Epithelial cell of esophagus (primary cell): Measurements from ENCODE around the gene RPL3.

Experiments
- DNase-seq: peaks from one replicate; pipeline ENCODE4 v3.0.0; 2010; ENCODE audit warnings: low read depth
- H3K4me3 ChIP-seq: 2 replicates; pipeline ENCODE4 v1.5.1; 2011; ENCODE audit warnings: mild to moderate bottlenecking, low read length, control low read depth
- TF ChIP-seq, protein P1 (sequence below): IDR thresholded peaks from 2 replicates; pipeline ENCODE4 v1.5.1; 2011; ENCODE audit warnings: low read depth, mild to moderate bottlenecking, low read length, control low read depth, inconsistent platforms; ENCODE audit not compliant: insufficient read depth; ENCODE audit errors: missing control alignments

Gene RPL3

DNA sequence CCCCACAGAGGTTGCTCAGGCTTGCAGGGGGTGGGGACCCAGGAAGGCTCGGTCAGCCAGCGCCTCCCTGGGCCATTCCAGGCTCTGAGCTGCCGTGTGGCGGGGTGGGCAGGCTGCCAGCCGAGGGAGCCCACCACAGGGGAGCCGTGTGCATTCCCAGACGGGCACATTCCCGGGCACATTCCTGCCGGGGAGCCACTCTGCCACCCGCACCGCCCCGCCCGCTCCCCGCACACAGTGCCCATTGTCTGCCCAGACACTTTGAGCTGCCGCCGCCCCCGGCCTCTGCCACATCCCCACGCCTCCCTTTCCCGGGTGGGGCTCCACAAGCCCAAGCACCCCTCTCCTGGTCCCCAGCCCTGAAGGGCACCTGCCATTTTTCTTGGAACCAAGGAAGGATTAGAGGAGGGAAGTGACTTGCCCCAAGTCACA lies 27.4 kb downstream of the RPL3 start:
- no peak overlapping the region for H3K4me3 ChIP-seq
- DNase-seq: no peak
- TF ChIP-seq, protein P1, sequence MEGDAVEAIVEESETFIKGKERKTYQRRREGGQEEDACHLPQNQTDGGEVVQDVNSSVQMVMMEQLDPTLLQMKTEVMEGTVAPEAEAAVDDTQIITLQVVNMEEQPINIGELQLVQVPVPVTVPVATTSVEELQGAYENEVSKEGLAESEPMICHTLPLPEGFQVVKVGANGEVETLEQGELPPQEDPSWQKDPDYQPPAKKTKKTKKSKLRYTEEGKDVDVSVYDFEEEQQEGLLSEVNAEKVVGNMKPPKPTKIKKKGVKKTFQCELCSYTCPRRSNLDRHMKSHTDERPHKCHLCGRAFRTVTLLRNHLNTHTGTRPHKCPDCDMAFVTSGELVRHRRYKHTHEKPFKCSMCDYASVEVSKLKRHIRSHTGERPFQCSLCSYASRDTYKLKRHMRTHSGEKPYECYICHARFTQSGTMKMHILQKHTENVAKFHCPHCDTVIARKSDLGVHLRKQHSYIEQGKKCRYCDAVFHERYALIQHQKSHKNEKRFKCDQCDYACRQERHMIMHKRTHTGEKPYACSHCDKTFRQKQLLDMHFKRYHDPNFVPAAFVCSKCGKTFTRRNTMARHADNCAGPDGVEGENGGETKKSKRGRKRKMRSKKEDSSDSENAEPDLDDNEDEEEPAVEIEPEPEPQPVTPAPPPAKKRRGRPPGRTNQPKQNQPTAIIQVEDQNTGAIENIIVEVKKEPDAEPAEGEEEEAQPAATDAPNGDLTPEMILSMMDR: no peak

DNA sequence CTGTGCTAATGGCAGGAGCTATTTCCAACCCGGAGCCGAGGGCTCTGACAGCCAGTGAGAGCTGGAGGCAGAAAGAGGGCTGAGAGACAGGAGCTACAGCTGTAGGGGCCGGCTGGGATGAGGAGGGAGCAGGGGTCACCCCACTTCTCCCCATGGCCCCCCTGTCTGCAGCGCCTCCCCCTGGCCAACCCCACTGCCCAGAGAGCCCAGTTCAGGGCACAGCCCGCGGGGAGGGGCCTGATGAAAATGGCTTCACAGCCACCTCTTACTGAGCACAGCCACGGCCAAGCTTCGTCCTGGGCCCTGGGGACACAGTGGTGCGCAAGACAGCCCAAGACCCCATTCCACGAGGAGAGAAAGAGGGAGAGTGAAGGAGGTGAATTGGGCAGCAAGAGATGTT lies 27.9 kb downstream of the RPL3 start:
- no peak overlapping the region for H3K4me3 ChIP-seq
- no peak for DNase-seq
- TF ChIP-seq, protein P1: peak; percentile 3

DNA sequence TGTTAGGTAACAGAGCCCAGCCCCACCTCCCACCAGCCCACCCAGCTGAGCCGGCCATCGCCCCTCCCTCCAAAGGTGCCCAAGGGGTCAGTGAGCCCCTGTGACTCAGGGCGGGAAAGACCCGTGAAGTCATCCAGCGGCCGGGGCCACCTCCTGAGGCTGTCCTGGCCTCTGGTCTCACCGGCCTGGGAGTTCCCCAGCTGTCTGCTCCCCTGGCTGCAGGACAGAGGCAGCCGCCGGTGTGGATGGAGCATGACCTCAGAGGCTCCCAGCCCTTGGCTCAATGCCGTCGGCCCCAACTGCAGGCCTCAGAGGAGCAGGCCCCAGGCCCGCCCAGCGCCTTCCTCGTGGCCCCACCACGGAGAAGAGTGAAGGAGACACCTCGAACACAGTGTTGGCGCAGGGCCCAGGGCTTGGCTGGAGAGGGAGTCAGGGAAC lies 28.7 kb downstream of the RPL3 start:
- no peak overlapping the region for H3K4me3 ChIP-seq
- DNase-seq: peak; percentile 53
- TF ChIP-seq, protein P1: no peak

DNA sequence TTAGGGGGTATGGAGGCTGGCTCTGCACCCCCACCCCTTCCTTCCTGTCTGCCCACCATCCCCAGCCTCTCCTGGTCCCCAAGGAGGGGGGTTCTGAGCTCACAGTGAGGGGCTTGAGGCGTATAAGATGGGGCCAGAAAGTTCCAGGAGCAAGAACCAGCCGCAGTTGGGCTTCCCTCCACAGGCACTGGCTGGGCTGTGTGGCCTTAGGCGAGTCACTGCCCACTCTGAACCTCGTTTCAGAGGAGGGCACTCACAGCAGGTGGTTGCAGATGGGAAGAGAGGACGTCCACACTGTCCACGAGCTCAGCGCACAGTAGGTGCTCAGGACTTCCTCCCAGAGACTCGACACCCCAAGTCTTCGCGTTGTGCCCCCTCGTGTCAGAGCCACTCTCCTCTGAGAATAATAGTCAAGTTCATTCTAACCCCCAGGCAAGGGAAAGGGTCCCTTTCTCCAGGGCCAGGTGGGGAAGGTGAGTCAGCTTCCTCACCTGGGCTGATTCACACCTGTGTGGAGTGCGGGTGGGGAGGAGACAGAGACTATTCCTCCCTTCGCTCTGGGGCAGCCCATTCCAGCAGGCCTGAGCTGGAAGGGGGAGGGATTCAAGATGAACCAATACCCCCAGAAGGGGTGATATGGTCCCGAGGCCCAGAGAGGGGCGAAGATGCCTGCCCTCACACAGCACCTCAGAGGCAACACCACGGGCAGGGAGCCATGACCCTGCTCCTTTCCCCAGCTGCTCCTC lies 29.3 kb downstream of the RPL3 start:
- H3K4me3 ChIP-seq: no peak overlapping the region
- TF ChIP-seq, protein P1: no peak
- peak; percentile 93 for DNase-seq

DNA sequence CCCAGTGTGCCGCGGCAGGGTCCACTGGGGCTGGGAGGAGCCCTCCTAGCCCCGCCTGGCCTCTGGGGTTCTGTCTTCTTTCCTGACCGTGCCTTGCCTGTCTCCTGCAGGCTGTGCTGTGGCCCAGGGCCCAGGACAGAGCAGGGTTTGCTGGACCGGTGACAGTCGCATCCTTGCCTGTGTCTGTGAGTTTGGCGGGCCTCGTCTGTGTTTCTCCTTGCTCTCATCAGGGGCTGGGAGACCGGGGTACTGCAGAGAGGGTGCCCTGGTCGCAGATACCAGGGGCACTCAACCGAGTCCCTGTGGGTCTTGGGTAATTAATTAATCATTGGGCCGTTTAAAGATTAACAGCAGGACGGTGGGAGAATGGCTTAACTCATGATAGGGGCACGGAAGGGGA lies 29.9 kb downstream of the RPL3 start:
- DNase-seq: no peak
- TF ChIP-seq, protein P1: no peak
- no peak overlapping the region for H3K4me3 ChIP-seq

DNA sequence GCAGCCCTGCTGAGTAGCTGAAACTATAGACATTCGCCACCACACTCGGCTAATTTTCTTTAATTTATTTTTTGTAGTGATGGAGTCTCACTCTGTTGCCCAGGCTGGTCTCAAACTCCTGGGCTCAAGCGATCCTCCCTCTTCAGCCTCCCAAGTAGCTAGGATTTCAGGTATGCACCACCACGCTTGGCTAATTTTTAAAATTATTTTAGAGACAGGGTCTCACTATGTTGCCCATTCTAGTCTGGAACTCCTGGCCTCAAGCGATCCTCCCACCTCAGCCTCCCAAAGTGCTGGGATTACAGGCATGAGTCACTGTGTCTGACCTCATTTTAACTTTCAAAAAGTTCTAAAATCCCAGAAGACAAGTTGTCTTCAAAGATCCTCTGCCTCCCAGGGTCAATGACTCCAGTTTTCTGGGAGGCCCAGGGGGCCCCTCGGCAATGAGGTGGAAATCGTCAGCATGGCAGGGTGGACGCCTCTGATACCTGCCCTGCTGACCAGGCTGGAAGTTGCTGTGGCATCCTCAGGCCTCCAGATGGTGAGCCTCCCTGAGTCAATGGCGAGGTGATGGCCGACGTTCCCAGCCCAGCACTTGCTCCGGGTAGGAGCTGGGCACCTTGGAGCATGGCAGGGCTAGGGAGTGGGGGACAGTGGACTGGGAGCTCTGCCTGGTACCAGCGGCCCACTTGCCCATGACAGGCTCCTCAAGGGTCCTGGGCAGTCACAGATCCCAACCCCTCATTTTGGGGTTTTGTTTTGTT lies 31.1 kb downstream of the RPL3 start:
- no peak overlapping the region for H3K4me3 ChIP-seq
- TF ChIP-seq, protein P1: no peak
- no peak for DNase-seq
